ENCODE data around the gene CROCC2.

The CROCC2 gene

DNA sequence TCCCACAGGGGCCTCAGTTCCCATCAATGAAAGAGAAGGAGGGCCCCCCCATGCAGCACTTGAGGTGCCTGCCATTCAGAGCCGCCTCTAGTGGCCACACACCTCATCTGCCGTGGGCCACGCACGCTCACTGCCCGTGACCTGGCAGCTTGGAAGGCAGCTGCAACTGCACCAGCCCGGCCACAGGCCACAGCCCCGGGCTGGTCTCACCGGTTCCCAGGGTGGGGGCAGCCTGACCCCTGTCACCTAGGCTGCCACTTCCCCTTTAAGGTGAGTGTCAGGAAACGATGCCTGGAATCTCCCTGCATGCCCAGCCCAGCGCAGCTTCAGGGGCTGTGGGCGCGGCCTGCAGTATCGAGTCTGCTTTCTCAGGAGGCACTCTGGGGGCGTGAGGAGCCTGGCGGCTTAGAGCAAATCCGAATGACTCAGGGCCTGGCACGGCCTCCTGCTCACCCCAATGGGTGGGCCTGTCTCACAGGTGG, 12.7 kb upstream of the CROCC2 start:
- no peak for DNase-seq (ENCODE audit: low read depth)
- TF ChIP-seq CTCF (IDR thresholded peaks at IDR 0.05; ENCODE audit: insufficient read depth, low read depth, low read length, missing control alignments), result no peak
- H3K4me3 ChIP-seq (ENCODE audit: low read depth, low read length), result no peak overlapping the region

DNA sequence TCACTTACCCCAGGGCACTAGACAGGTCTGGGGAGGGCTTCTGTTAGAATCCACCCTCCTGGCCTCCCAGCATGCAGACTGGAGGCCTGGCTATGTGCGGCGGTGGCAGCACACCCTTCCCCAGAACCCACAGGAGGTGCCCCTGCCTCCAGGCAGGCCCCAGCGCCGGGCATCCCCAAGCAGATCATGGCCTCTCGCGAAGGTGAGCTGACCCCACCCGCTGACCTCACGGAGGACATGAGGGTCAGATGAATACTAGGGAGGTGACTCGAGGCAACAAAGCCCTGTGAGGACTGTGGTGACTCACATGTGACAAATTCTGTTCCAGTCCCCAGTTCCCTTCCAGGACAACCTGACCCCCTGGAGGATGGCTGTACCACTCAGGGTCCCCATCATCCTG, 12.1 kb upstream of the CROCC2 start:
- H3K4me3 ChIP-seq (ENCODE audit: low read depth, low read length), result no peak overlapping the region
- DNase-seq (ENCODE audit: low read depth), result no peak
- TF ChIP-seq CTCF (IDR thresholded peaks at IDR 0.05; ENCODE audit: insufficient read depth, low read depth, low read length, missing control alignments), result no peak

DNA sequence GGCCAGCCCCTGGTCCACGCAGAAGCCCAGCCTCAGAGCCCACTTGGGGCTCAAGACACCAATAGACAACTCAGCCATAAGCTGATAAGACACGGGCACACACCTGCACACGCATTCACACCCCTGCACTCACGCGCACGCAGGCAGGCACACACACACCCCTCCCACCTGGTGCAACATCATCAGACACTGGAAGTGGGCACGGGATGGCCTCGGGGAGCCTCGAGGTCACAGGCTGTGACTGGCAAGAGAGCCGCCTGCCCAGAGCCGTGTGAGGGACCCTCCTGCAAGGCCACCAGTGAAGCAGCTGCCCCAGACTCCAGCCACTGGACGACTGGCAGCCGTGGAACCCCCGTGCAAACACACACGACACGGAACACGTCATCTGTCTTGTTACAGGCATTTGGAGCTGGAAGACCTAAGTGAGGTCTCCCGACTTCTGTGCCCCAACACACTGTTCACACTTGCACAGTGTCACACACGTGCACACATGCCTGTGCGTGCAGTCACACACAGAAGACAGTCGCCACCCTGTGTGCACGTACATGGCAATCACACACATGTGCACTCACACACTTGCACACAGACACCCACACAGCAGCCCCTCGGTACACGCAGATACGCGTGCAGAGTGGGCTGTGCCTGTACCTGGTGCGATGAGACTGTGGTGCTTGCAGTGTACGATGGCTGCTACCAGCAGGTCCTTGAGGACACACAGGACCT, 11.1 kb upstream of the CROCC2 start:
- no peak overlapping the region for H3K4me3 ChIP-seq (ENCODE audit: low read depth, low read length)
- no peak for DNase-seq (ENCODE audit: low read depth)
- TF ChIP-seq CTCF (IDR thresholded peaks at IDR 0.05; ENCODE audit: insufficient read depth, low read depth, low read length, missing control alignments), result no peak

GRCh38 chr2:240895656-240896388, 10.3 kb upstream of the CROCC2 start, which contains the start of gene MAB21L4:
MAB21L4 (minus strand) TSS chr2:240896156; CDS start chr2:240895997, 159 bp downstream.
- DNase-seq (ENCODE audit: low read depth), result no peak
- no peak within 1 kb of the TSS for H3K4me3 ChIP-seq (ENCODE audit: low read depth, low read length)
- TF ChIP-seq CTCF (IDR thresholded peaks at IDR 0.05; ENCODE audit: insufficient read depth, low read depth, low read length, missing control alignments), result no peak

DNA sequence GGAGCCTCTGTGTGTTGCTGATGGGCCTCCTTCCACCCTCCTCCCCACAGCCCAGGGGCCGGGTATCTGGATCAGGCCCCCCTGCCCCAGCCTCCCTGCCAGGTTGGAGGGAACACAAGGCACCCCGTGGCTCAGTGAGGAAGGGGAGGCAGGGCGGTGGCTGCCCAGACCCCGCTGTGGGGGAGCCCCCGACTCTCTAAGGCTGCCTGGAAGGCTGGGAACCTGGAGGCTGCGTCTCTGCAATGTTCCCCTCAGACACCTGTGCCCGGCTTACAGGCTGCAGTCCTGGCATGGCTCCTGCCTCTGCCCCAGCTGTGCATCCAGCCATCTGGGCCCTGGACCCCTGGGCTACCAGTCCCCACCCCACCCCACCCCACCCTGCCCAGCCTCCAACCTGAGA, 9.7 kb upstream of the CROCC2 start:
- TF ChIP-seq CTCF (IDR thresholded peaks at IDR 0.05; ENCODE audit: insufficient read depth, low read depth, low read length, missing control alignments), result no peak
- H3K4me3 ChIP-seq (ENCODE audit: low read depth, low read length), result no peak overlapping the region
- no peak for DNase-seq (ENCODE audit: low read depth)

- no peak for TF ChIP-seq CTCF (IDR thresholded peaks at IDR 0.05; ENCODE audit: insufficient read depth, low read depth, low read length, missing control alignments)
- DNase-seq (ENCODE audit: low read depth), result no peak
- H3K4me3 ChIP-seq (ENCODE audit: low read depth, low read length), result no peak overlapping the region
Measured at GRCh38 chr2:240896871-240897692, 9.1 kb upstream of the CROCC2 start.

Data from GM12865 (cell line).